Right forelimb (tissue), 1 donor: ENCODE measurements around the gene CELSR2.
"Not testable (repeated sequence)": the region's sequence is repeated elsewhere in the genome, so short reads cannot be mapped to it uniquely, and the experiment has no call there.

Source experiments
- DNase-seq: peaks from one replicate; pipeline ENCODE4 v3.0.0-alpha.2; 2018

CELSR2 gene

GRCh38 chr1:109248797-109249629, at the start of gene CELSR2:
CELSR2 (plus strand) TSS chr1:109249539; CDS start chr1:109250080, 541 bp downstream.
- DNase-seq, result peak; percentile 77

DNA sequence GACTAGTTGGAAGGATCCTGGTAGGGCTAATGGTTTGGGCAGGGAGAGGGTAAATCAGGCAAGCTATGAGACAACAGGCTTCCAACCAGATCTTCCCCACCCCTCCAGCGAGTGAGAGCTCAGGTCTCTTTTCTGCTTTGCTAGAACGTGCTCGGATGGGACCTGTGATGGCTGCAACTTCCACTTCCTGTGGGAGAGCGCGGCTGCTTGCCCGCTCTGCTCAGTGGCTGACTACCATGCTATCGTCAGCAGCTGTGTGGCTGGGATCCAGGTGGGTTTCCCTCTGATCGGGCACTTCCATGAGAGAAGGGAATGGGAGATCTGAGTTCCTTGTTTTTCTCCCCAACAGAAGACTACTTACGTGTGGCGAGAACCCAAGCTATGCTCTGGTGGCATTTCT, 49.6 kb upstream of the CELSR2 start:
- no peak for DNase-seq

DNA sequence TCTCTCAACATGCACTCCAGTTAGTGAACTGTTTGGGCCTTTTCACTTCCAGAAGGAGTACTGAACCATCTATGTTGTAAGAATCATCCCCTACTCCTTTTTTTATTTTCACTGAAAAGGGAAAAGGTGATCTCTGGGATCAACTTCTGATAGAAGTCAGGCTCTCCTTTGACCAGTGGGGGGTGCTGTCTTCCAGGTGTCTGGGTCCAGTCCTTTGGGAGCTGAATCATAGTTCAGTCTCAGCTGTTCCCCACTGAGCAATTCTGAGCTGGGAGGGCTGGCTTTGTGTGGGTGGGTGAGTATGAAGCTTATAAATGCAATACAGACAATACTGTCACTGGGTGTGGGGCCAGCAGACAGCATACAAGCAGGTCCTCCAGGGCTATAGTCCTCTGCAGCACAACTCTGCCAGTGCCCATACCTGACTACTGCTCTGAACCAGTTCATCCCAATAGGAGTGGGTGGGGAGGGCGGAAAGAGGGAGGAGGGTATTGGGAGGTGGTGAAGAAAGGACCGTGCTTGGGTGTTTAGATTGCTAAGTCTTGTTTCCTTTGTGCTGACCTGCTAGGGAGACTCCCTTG, 48.1 kb upstream of the CELSR2 start:
- DNase-seq, result no peak

- DNase-seq, result no peak
Observed at GRCh38 chr1:109204484-109204883, 44.9 kb upstream of the CELSR2 start.

- DNase-seq, result no peak
Observed at GRCh38 chr1:109206339-109206738, 43.0 kb upstream of the CELSR2 start.

DNA sequence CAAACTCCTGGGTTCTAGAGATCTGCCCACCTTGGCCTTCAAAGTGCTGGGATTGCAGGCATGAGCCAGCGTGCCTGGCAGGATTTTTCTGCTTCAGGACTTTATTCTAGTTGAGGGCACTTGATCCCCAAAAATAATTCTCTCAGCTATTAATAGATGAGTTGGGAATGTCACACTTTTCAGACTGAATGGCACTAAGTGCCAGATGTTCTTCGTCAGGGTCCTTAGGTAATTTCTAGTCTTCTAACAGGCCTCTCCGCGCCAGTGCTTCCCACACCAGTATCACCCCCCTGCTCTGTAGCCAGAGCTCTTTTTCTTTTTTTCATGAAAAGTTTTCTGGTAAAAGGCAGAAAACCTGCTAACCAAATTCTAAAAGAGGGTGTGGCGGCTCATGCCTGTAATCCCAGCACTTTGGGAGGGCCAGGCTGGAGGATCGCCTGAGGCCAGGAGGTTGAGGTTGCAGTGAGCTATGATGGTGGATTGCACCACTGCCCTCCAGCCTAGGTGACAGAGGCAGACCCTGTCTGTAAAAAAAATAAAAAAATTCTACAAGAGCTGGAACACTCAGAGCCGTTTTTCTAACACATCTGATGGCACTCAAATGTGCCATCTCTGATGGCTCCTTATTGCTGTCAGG, 41.8 kb upstream of the CELSR2 start:
- DNase-seq, result no peak

- DNase-seq, result no peak
Observed at GRCh38 chr1:109208394-109208793, 40.9 kb upstream of the CELSR2 start.

DNA sequence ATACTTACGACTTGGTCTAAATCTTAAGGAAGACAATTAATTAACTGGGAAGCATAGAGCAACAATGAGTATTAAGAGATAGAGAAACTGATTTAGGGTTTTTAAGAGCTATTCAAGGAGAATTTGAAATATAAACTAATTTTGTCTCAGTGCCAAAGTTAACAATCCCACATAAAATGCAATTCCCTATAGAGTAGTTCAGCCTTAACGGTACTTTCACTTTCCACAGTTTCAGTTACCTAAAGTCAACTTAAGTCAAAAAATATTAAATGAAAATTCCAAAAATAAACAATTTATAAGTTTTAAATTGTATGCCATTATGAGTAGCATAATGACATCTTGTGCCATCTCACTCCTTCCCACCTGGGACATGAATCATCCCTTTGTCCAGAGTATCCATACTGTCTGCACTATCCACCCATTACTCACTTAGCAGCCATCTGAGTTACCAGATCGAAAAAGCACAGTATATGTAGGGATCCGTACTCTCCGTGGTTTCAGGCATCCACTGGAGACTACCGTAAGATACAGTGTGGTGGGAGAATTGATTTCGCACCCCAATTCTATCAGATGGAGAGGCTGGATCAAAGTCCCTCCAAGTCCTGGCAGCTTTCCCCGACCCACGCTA, 40.4 kb upstream of the CELSR2 start:
- DNase-seq, result no peak

DNA sequence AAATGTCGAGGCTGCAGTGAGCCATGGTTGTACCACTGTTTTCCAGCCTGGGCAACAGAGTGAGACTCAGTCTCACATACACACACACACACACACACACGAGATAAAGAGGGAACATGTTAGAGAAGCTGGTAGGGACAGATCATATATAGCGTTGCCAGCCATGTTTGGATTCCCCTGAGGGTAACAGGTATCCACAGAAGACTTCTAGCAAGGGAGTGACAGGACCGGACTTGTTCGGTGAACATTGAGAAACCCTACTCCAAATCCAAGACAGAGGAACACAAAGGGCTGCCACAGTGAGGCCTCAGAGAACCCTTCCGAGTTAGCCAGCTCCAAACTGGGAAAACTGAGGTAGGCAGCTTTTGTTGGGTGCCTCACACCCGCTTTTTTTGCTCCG, 39.3 kb upstream of the CELSR2 start:
- no peak for DNase-seq

DNA sequence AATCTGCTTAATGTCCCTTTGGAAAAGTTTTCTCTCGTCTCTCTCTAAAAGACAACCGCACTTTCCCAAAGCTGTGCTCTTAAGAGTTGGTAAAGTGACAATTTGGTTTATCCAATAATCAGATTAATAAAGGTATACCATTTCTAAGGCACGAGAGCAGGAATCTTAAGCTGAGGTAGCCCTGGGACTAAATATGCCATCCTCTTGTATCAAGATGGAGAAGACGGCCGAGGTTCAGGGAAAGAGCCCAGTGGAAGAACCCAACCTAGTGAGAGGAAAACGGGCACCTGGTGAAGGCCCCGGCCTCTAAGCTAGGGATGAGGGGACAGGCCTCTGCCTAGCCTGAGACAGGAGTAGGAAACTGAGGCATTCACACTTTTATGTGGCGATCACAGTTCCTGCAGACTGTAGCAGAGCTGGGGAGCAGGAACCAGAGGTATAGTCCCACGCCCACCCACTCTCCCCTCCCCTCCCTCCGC, 36.0 kb upstream of the CELSR2 start:
- no peak for DNase-seq

- DNase-seq, result peak; percentile 94
Observed at GRCh38 chr1:109213824-109214693, 35.3 kb upstream of the CELSR2 start, which contains the start of gene SARS1. SARS1 (plus strand) TSS chr1:109213918; CDS start chr1:109213993, 75 bp downstream.

DNA sequence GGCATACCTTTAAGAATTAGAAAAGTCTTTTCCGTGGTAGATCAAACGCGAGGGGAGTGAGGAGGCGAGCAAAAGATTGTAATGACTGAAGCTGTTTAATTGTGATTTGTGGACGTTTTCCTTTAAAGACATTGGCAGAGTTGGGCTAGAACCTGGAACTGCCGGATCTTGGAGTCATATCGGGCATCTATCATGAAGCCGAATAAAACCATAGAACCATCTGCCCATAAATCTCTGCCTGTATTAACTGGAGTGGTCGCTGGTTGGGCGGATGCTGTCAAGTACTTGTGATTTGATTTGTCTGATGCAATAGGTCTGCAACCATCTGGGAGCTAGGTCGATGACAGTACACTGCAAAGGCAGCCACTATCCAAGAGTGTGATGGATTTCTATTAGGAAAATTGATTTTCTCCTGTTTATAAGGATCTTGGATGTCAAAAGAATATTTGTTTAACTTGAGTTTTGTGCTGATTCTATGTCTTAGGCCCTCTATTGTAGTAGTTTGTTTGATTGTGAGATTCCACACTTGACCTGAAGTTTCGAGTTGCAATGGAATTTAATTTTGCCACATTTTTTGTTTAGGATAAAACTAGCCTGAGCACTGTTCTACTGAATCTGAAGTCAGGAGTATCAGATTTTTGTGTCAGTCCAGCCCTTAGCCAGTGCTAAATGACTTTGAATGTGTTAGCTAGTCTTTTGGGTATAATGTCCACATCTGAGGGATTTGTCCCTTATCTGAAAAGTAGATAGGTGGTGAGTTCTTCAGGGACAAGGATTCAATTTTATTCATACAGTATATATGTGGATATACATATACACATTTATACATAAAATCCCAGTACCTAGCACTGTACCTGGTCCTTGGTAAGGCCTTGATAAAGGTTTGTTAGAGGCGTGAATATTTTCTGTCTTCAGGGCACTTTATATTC, 34.4 kb upstream of the CELSR2 start:
- DNase-seq, result no peak

- DNase-seq, result no peak
Observed at GRCh38 chr1:109216662-109217061, 32.7 kb upstream of the CELSR2 start.

GRCh38 chr1:109218516-109218915, 30.8 kb upstream of the CELSR2 start:
- DNase-seq, result no peak

GRCh38 chr1:109221201-109221600, 28.1 kb upstream of the CELSR2 start:
- DNase-seq, result not testable (repeated sequence)

DNA sequence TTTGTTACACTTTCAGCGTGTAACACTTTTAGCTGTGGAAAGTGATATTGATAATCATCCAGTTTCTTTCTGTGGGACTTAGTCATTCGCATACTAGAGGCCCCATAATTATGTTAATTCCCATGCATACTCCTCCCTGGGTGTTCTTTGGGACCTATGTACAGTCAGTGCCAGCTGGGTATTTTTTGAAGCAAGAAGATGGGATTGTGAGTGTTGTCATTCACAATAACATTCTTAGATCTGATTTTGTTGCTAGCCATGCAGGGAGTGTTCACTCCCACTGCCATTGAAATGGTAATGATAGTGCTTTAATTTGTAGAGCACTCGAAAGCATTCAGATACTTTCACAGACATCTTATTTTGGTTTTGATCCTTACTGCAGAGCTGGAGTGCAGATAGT, 24.0 kb upstream of the CELSR2 start:
- no peak for DNase-seq

- no peak for DNase-seq
Observed at GRCh38 chr1:109225711-109226445, 23.5 kb upstream of the CELSR2 start.

- DNase-seq, result no peak
Observed at GRCh38 chr1:109228167-109228566, 21.2 kb upstream of the CELSR2 start.

DNA sequence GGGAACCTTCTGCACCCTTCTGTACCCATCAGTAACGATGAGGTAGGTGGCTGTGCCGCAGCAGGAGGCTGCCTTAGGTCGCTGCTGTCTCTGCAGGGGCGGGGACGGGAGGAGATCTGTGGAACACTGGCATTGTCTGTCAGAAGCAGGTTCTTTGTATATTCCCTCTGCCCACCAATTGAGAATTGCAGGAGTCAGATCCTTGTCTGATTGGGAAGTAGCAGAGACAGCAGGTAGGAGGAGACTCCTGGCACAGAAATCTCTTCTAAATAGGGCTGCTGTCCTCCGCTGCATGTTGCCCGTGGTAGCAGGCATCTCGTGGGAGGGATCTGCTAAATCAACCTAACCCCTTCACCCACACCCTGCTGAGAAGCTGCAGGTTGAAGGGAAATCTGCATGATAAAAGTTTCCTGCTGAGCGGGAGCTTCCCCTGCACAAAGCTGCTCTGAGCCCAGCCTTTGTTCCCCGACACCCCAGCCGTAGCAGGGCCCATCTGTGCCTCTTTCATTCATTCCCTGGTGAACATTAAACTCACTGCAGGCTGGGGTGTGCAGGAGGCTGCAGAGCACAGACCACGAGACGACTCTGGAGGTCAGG, 19.7 kb upstream of the CELSR2 start:
- DNase-seq, result no peak

GRCh38 chr1:109231066-109231465, 18.3 kb upstream of the CELSR2 start:
- no peak for DNase-seq
